ENCODE results near the gene FRMPD2.

DNA sequence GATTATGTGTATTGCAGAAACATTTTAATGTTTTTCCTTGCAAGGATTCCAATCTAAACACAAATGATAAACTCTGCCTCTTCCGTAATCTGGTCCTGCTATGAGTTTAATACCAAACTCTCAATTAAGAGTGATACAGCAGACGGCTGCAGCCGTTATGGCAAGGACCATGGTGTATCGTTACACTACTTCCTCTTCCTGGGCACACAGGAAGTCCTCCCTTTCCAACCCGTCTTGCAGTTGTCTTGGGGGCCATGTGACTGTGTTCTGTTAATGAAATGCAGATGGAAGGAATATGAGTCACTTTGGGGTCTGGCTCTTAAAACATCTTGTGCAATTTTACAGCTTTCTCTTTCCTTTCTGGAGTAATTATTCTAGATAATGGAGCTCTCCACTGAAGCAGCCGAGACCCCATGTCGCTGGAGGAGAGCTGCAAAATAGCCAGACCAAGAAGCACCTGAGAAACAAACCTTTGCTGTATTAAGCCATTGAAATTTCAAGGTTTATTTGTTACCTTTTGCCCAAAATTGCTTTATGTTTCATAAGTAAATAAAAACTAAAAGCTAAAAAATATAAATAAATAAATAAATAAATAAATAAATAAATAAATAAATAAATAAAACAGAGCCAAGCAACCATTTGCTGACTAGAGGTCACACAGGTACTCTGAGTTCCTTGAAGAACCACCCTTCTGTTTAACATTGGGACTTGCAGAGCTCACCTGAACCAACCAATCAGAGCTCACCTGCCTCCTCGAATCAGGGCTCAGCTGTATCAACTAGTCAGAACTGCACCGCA, 74.7 kb downstream of the FRMPD2 start:
- TF ChIP-seq YY1 (IDR thresholded peaks at IDR 0.05; ENCODE audit: insufficient read depth, insufficient read length) (no peak), ZNF274 (IDR thresholded peaks at IDR 0.05; ENCODE audit: low read depth, low read length) (no peak)
